SKM-1 treated with dmso at 0.1 percent for 144 hours (cell line): ENCODE results near the gene PCSK9.
A peak's percentile ranks its signal among the peaks of the same experiment; 100 is the strongest.

Experiments
- DNase-seq: peaks from one replicate; lab custom pipeline; 2025; ENCODE audit not compliant: unreplicated experiment; lab: John Stamatoyannopoulos, UW

PCSK9 gene

GRCh38 chr1:55043011-55043410 lies 3.7 kb downstream of the PCSK9 start:
- no peak for DNase-seq

- no peak for DNase-seq
These were observed 4.4 kb downstream of the PCSK9 start for GRCh38 chr1:55043726-55044125.

DNA sequence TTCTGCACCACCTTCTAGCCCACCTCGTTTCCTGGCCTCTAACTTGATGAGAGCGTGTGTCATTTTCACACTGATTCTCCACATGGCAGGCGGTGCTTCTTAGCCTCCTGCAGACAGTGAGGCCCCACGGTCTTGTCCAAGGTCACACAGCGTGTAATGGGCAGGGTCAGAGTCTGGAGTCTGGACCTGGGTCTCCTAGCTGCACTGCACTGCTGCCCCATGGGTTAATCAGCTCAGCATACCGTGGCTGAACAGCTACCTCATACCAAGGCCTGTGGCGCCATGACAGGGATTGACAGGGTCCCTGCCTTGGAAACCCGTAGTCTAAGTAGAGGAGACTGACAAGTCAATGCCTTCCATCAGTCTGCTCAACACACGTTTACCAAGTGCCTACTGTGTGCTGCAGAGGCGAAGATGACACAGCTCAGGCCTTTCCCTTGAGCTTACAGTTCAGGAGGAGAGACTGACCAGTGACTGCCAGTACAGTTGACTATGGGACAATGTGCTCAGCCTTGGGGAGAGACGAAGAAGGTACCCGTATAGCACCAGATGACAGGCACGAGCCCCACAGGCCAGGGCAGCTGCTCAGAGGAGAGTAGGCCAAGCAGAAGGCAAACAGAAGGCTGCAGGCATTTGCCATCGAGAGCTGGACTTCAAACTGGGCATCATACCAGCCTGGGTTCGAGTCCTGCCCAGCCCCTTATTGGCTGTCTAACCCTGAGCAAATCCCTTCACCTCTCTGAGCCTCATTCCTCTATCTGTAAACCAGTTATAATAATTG lies 5.5 kb downstream of the PCSK9 start:
- DNase-seq: no peak

GRCh38 chr1:55045430-55045829 lies 6.1 kb downstream of the PCSK9 start:
- no peak for DNase-seq

DNA sequence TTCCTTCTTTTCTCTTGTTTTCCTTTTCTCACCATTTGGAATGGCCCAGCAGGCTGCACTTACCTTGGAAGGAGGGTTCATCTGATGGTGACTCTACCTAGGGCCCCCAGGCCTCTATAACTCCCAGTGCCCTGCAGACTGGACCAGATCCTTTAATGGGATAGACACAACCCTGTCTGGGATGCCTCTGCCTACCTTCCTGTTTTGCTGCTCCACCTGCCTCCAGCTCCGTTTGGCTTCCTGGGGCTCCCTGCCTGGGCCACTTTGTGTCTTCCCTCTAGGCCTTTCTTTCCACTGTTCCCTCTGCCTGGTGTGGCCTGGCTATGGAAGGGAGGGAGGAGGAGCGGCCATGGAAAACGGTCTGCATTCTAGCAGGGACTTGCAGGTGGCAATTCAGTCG lies 7.5 kb downstream of the PCSK9 start:
- no peak for DNase-seq

DNA sequence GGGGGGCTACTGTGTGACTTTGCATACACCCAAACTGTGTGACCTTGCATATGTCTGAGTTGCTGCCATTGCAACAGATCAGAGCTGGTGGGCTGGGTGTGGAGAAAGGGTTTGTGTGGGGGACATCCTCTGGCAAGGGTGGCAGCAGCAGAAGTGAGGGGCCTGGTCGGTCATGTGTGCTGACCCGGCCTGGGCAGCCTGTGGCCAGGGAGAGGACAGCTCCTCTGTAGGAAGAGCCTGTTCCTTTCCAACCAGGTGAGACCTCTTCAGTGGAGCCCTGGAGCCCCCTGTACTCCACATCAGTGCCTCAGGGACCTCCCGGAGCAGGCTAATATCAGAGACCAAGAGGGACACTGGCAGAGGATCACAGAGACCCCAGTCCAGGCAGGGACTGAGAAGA lies 8.3 kb downstream of the PCSK9 start:
- DNase-seq: no peak

- no peak for DNase-seq
These were observed 9.3 kb downstream of the PCSK9 start for GRCh38 chr1:55048453-55049270.

GRCh38 chr1:55049271-55049913 lies 10.0 kb downstream of the PCSK9 start:
- DNase-seq: no peak

- DNase-seq: no peak
These were observed 10.5 kb downstream of the PCSK9 start for GRCh38 chr1:55049914-55050278.

- DNase-seq: no peak
These were observed 10.9 kb downstream of the PCSK9 start for GRCh38 chr1:55050283-55050682.

DNA sequence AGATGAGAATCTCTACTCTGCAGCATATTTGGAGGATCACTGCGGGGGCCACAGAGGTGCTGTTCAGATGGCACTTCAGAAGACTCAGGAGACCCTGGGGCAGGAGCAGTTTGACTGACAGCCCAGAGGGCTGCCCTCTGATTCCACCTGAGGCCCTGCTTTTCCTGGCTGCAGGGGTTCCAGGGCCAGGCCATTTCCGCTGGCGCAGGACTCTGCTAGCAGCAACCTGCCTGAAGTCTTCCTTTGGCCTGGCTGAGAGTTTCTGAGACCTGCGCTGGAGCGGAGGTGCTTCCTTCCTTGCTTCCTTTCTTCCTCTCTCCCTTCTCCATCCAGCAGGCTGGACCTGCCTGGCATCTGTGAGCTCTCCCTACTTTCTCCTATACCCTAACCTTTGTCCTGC lies 11.8 kb downstream of the PCSK9 start:
- no peak for DNase-seq

DNA sequence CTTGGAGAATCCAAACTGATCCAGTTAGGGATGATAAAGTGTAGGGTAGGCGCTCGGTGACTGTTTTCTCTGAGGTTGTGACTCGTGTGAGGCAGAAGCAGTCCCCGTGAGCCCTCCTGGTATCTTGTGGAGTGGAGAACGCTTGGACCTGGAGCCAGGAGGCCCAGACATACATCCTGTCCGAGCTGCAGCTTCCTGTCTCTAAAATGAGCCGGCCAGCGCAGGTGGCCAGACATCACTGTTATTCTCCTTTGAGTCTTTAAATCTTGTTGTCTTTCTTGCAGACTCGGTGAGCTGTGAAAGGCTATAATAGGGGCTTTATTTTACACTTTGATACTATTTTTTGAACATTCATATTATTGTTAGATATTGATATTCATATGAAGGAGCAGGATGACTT lies 12.3 kb downstream of the PCSK9 start:
- no peak for DNase-seq

DNA sequence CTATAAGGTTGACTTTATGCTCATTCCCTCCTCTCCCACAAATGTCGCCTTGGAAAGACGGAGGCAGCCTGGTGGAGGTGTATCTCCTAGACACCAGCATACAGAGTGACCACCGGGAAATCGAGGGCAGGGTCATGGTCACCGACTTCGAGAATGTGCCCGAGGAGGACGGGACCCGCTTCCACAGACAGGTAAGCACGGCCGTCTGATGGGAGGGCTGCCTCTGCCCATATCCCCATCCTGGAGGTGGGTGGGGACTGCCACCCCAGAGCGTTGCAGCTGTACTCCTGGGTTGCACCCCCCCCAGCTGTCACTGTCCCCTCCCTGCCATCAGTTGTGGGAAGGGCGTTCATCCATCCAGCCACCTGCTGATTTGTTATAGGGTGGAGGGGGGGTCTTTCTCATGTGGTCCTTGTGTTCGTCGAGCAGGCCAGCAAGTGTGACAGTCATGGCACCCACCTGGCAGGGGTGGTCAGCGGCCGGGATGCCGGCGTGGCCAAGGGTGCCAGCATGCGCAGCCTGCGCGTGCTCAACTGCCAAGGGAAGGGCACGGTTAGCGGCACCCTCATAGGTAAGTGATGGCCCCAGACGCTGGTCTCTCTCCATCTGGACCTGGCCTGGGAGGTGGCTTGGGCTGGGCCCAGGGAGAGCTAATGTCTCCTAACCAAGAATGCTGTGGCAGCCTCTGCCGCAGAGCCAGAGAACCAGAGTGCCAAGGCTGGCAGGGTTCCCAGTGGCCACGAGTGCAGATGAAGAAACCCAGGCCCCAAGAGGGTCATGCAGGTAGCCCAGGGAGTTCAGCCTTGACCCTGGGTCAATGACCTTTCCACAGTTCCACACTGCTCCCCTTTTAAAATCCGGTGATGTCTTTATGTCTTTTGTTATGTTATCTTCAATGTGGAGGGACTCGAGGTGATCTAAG lies 13.1 kb downstream of the PCSK9 start:
- DNase-seq: no peak

- DNase-seq: peak; percentile 54
These were observed 14.1 kb downstream of the PCSK9 start for GRCh38 chr1:55053265-55053954.

DNA sequence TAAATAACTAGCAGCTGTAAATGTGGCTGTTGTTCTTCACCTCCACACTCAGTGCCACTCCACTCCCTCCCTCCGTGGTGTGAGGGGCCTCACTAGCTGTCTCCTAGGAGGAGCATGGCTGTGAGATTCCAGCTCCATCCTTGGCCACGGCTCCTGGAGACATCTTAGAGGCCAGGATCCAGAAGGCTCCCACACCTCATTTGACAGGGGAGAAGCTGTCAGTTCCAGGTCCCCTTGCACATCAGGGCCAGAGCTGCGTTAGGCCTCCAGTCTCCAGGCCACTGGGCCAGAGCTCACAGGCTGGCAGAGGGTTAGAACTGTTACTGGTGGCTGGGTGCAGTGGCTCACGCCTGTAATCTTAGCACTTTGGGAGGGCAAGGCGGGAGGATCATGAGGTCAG lies 15.0 kb downstream of the PCSK9 start:
- no peak for DNase-seq

- DNase-seq: no peak
These were observed 15.9 kb downstream of the PCSK9 start for GRCh38 chr1:55055084-55055882.

DNA sequence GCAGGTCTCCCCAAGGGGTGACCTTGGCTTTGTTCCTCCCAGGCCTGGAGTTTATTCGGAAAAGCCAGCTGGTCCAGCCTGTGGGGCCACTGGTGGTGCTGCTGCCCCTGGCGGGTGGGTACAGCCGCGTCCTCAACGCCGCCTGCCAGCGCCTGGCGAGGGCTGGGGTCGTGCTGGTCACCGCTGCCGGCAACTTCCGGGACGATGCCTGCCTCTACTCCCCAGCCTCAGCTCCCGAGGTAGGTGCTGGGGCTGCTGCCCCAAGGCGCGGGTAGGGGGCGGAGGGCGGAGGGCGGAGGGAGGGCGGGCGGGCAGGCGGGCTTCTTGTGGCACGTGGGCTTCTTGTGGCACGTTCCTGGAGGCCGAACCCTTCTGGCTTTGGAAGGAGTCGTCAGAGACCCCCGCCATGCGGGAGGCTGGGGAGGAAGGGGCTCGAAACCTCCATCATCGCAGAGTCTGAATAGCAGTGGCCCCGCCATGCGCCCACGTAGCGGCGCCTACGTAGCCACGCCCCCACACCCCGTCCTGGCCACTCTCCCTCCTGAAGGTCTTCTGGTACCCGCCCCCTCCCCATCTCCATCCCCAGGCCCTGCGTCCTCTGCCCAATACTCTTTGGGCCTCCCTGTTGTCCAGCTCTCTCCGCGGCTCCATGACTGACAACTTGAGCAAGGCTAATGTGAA lies 16.7 kb downstream of the PCSK9 start:
- no peak for DNase-seq

DNA sequence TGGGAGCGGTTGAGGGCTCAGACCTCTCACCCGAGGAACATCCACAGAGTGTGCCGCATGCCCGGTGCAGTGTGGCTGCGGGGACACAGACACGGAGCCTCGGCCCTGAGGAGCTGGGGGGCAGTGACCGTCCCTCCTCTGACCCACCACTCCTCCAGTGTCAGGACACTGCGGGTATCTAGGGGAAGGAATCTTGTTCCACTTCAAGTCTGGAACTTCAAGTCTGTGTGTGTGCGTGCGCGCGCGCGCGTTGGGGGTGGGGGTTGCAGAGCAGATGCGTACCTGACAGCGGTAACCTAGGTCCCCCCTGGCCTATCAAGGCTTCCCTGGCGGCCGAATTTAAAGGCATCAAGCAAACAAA lies 17.3 kb downstream of the PCSK9 start:
- no peak for DNase-seq
